ENCODE measurements around the gene EIF2D. TPM values are rescaled to one million over a fixed set of nuclear protein-coding genes. Genes with fewer than 3 reads are reported as not detected.

Gene EIF2D
- total and polyA plus RNA-seq, 2 of the 13 experiments (the other 11 are each of a cell fraction or from before 2014, with no cell fraction given), result 45.1 to 64.9 TPM

DNA sequence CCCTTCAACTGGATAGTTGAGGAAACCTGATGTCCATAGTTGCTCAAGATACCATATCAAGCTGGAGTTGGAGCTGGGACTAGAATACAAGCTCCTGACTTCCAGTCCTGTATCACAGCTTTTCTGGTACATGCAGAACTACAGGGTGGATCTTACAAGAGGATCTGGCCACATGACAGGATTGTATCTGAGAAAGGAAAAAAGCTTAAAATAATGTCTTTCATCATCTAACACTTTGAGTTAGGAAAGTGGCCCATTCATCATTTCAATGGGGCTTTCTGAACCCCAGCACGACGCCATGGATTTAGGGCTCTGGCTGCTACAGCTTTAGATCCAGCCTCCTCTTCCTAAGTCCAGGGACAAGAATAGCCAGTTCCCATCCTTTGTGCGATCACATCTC lies 58.1 kb downstream of the EIF2D start (continued):
- TF ChIP-seq, protein P1, sequence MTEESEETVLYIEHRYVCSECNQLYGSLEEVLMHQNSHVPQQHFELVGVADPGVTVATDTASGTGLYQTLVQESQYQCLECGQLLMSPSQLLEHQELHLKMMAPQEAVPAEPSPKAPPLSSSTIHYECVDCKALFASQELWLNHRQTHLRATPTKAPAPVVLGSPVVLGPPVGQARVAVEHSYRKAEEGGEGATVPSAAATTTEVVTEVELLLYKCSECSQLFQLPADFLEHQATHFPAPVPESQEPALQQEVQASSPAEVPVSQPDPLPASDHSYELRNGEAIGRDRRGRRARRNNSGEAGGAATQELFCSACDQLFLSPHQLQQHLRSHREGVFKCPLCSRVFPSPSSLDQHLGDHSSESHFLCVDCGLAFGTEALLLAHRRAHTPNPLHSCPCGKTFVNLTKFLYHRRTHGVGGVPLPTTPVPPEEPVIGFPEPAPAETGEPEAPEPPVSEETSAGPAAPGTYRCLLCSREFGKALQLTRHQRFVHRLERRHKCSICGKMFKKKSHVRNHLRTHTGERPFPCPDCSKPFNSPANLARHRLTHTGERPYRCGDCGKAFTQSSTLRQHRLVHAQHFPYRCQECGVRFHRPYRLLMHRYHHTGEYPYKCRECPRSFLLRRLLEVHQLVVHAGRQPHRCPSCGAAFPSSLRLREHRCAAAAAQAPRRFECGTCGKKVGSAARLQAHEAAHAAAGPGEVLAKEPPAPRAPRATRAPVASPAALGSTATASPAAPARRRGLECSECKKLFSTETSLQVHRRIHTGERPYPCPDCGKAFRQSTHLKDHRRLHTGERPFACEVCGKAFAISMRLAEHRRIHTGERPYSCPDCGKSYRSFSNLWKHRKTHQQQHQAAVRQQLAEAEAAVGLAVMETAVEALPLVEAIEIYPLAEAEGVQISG (CRISPR knock-in tag; IDR thresholded peaks at IDR 0.05), result no peak
- no peak for TF ChIP-seq PAWR (CRISPR knock-in tag; IDR thresholded peaks at IDR 0.05; ENCODE audit: borderline replicate concordance)
- no peak for TF ChIP-seq ZNF678 (CRISPR knock-in tag; IDR thresholded peaks at IDR 0.05)
- no peak for TF ChIP-seq CENPBD1 (CRISPR knock-in tag; IDR thresholded peaks at IDR 0.05; ENCODE audit: borderline replicate concordance, low read depth)
- TF ChIP-seq ZNF577 (CRISPR knock-in tag; IDR thresholded peaks at IDR 0.05; ENCODE audit: borderline replicate concordance, low read depth), result no peak
- no peak for TF ChIP-seq ZNF605 (CRISPR knock-in tag; IDR thresholded peaks at IDR 0.05)
- TF ChIP-seq, protein P2, sequence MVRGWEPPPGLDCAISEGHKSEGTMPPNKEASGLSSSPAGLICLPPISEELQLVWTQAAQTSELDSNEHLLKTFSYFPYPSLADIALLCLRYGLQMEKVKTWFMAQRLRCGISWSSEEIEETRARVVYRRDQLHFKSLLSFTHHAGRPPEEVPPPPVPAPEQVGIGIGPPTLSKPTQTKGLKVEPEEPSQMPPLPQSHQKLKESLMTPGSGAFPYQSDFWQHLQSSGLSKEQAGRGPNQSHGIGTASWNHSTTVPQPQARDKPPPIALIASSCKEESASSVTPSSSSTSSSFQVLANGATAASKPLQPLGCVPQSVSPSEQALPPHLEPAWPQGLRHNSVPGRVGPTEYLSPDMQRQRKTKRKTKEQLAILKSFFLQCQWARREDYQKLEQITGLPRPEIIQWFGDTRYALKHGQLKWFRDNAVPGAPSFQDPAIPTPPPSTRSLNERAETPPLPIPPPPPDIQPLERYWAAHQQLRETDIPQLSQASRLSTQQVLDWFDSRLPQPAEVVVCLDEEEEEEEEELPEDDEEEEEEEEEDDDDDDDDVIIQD (CRISPR knock-in tag; IDR thresholded peaks at IDR 0.05; ENCODE audit: low read depth), result no peak
- no peak for TF ChIP-seq NR2F2 (IDR thresholded peaks at IDR 0.05; ENCODE audit: borderline replicate concordance, low read depth)
- no peak for TF ChIP-seq MTA1 (CRISPR knock-in tag; IDR thresholded peaks at IDR 0.05; ENCODE audit: borderline replicate concordance)
- TF ChIP-seq FIP1L1 (IDR thresholded peaks at IDR 0.05; ENCODE audit: borderline replicate concordance, insufficient read depth, low read depth, low read length), result no peak
- TF ChIP-seq ZSCAN21 (CRISPR knock-in tag; IDR thresholded peaks at IDR 0.05; ENCODE audit: borderline replicate concordance), result no peak
